Measurements from ENCODE around the gene CNTF. TPM values are rescaled to one million over a fixed set of nuclear protein-coding genes. Genes with fewer than 3 reads are reported as not detected.

CNTF gene
- total RNA-seq, 4 donors from 2014 or later, result 1.3 to 2.5 (median 1.9) TPM

GRCh38 chr11:58652726-58653280 is 30.3 kb downstream of the CNTF start:
- Histone ChIP-seq H3K36me3 (no peaks in the 10 kb centered on the region), H3K27me3 (no peaks in the 10 kb centered on the region), H3K9me3 (no peaks in the 10 kb centered on the region), H3K4me3 (no peak overlapping the region), H3K4me1 (peaks cover 0 to 6% (median 4%) of the 10 kb centered on the region in 4 donors), H3K27ac (replicated peaks in 1 of 4) (no peak overlapping the region)
- intact Hi-C loops (cut with DNase I), result loop anchor here (10.0 kb wide), 1 partner anchor 482 kb away; no protein-coding TSS in a partner anchor
- DNase-seq (ENCODE audit: extremely low spot score), result peak; percentile 37
- 70% methylated on average over 2 of the region's 2 CpGs for WGBS
- TF ChIP-seq EP300 (IDR thresholded peaks at IDR 0.05) (no peak), POLR2AphosphoS5 (IDR thresholded peaks at IDR 0.05) (no peak), POLR2A (IDR thresholded peaks at IDR 0.05; ENCODE audit: low read depth) (no peak)
- TF ChIP-seq, protein P1, sequence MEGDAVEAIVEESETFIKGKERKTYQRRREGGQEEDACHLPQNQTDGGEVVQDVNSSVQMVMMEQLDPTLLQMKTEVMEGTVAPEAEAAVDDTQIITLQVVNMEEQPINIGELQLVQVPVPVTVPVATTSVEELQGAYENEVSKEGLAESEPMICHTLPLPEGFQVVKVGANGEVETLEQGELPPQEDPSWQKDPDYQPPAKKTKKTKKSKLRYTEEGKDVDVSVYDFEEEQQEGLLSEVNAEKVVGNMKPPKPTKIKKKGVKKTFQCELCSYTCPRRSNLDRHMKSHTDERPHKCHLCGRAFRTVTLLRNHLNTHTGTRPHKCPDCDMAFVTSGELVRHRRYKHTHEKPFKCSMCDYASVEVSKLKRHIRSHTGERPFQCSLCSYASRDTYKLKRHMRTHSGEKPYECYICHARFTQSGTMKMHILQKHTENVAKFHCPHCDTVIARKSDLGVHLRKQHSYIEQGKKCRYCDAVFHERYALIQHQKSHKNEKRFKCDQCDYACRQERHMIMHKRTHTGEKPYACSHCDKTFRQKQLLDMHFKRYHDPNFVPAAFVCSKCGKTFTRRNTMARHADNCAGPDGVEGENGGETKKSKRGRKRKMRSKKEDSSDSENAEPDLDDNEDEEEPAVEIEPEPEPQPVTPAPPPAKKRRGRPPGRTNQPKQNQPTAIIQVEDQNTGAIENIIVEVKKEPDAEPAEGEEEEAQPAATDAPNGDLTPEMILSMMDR (IDR thresholded peaks at IDR 0.05), result no peak

- H3K9me3 ChIP-seq, result no peaks in the 10 kb centered on the region
- intact Hi-C loops (cut with DNase I), result loop anchor here (10.0 kb wide), 1 partner anchor 481 kb away; no protein-coding TSS in a partner anchor
- H3K27ac ChIP-seq (replicated peaks in 1 of 4), result no peak overlapping the region
- TF ChIP-seq POLR2A (IDR thresholded peaks at IDR 0.05; ENCODE audit: low read depth) (no peak), POLR2AphosphoS5 (IDR thresholded peaks at IDR 0.05) (no peak), EP300 (IDR thresholded peaks at IDR 0.05) (no peak)
- TF ChIP-seq, protein P1 (IDR thresholded peaks at IDR 0.05), result peak; percentile 77 to 87 (median 82)
- peak; percentile 93 for DNase-seq (ENCODE audit: extremely low spot score)
- no peaks in the 10 kb centered on the region for H3K27me3 ChIP-seq
- WGBS, result 30% methylated on average over 12 of the region's 12 CpGs
- H3K4me3 ChIP-seq, result no peak overlapping the region
- no peaks in the 10 kb centered on the region for H3K36me3 ChIP-seq
- H3K4me1 ChIP-seq, result peaks cover 0 to 6% (median 4%) of the 10 kb centered on the region in 4 donors
Measured at GRCh38 chr11:58654079-58654907, 31.8 kb downstream of the CNTF start.

GRCh38 chr11:58654908-58655296 is 32.4 kb downstream of the CNTF start:
- H3K9me3 ChIP-seq, result no peaks in the 10 kb centered on the region
- WGBS, result 77% methylated on average over 1 of the region's 1 CpG
- intact Hi-C loops (cut with DNase I), result loop anchor here (10.0 kb wide), 1 partner anchor 480 kb away; no protein-coding TSS in a partner anchor
- no peaks in the 10 kb centered on the region for H3K36me3 ChIP-seq
- no peak for DNase-seq (ENCODE audit: extremely low spot score)
- peaks cover 0 to 6% (median 4%) of the 10 kb centered on the region in 4 donors for H3K4me1 ChIP-seq
- no peak overlapping the region for H3K4me3 ChIP-seq
- TF ChIP-seq POLR2AphosphoS5 (IDR thresholded peaks at IDR 0.05) (no peak), POLR2A (IDR thresholded peaks at IDR 0.05; ENCODE audit: low read depth) (no peak), EP300 (IDR thresholded peaks at IDR 0.05) (no peak)
- TF ChIP-seq, protein P1 (IDR thresholded peaks at IDR 0.05), result no peak
- H3K27ac ChIP-seq (replicated peaks in 1 of 4), result no peak overlapping the region
- no peaks in the 10 kb centered on the region for H3K27me3 ChIP-seq

DNA sequence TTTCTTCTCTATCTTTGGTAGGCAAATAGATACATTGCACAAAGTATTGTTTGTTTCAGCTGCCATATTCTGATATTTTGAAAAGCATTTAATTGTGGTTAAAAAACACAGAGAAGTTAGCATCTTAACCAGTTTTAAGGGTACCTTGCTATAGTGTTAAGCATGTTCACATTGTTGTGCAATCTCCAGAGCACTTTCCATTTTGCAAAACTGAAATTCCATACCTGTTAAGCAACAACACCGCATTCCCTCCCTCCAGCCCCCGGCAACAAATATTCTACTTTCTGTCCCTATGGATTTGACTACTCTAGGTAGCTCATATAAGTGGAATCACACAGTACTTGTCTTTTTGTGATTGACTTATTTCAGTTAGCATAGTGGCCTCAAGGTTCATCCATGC is 33.9 kb downstream of the CNTF start:
- intact Hi-C loops (cut with DNase I), result loop anchor here (10.0 kb wide), 1 partner anchor 478 kb away; no protein-coding TSS in a partner anchor
- H3K27ac ChIP-seq (replicated peaks in 1 of 4), result no peak overlapping the region
- peaks cover 0 to 6% (median 4%) of the 10 kb centered on the region in 4 donors for H3K4me1 ChIP-seq
- DNase-seq (ENCODE audit: extremely low spot score), result peak; percentile 4
- H3K9me3 ChIP-seq, result no peaks in the 10 kb centered on the region
- TF ChIP-seq POLR2A (IDR thresholded peaks at IDR 0.05; ENCODE audit: low read depth) (no peak), POLR2AphosphoS5 (IDR thresholded peaks at IDR 0.05) (no peak), EP300 (IDR thresholded peaks at IDR 0.05) (no peak)
- TF ChIP-seq, protein P1 (IDR thresholded peaks at IDR 0.05), result no peak
- H3K4me3 ChIP-seq, result no peak overlapping the region
- H3K27me3 ChIP-seq, result no peaks in the 10 kb centered on the region
- 86% methylated on average over 2 of the region's 2 CpGs for WGBS
- H3K36me3 ChIP-seq, result no peaks in the 10 kb centered on the region
